Keratinocyte (primary cell): ENCODE data around the gene NALCN. TPM values are rescaled to one million over a fixed set of nuclear protein-coding genes. Genes with fewer than 3 reads are reported as not detected.

Source experiments
- DNase-seq: peaks from one replicate; pipeline ENCODE4 v3.0.0-alpha.2; 2011; ENCODE audit warnings: low read depth, missing footprints, low spot score
- FAIRE-seq: peaks from 2 replicates; lab custom pipeline; 2011; peaks lifted over from hg19 to GRCh38; lab: Jason Lieb, UNC
- H2AFZ ChIP-seq: 2 replicates; pipeline ENCODE4 v1.6.0; 2012; ENCODE audit warnings: low read length, control low read depth, inconsistent platforms; ENCODE audit not compliant: control insufficient read depth
- H3K27ac ChIP-seq: 2 replicates; pipeline ENCODE4 v1.5.1; 2011; ENCODE audit warnings: low read length; ENCODE audit not compliant: control insufficient read depth, insufficient read depth
- H3K27me3 ChIP-seq: 3 replicates; pipeline ENCODE4 v1.6.0; 2011; ENCODE audit warnings: low read length; ENCODE audit not compliant: control insufficient read depth, insufficient read depth; ENCODE audit errors: extremely low read depth
- H3K36me3 ChIP-seq, 2 experiments: 2 replicates in 1 of 2; 3 replicates in 1 of 2; pipeline ENCODE4 v1.5.1; 2011; ENCODE audit warnings: low read length in 2 of 2, mild to moderate bottlenecking in 1 of 2; ENCODE audit not compliant: control insufficient read depth in 2 of 2, insufficient read depth in 2 of 2; ENCODE audit errors: extremely low read depth in 1 of 2
- H3K4me1 ChIP-seq: 3 replicates; pipeline ENCODE4 v1.5.1; 2011; ENCODE audit warnings: low read length; ENCODE audit not compliant: control insufficient read depth, insufficient read depth; ENCODE audit errors: extremely low read depth
- H3K4me2 ChIP-seq: 3 replicates; pipeline ENCODE4 v1.6.0; 2011; ENCODE audit warnings: low read depth, low read length; ENCODE audit not compliant: control insufficient read depth, insufficient read depth; ENCODE audit errors: extremely low read depth
- H3K4me3 ChIP-seq, 3 experiments: fragments of 200-600 bp in 1 of 3; sonication (generic) in 1 of 3; 2 replicates in 2 of 3; 3 replicates in 1 of 3; pipeline ENCODE4 v1.5.1; 2011 to 2016; ENCODE audit warnings: low read length in 3 of 3, mild to moderate bottlenecking in 3 of 3, control low read depth in 2 of 3, inconsistent platforms in 1 of 3, low read depth in 1 of 3, mixed read lengths in 1 of 3, mixed run types in 1 of 3, moderate library complexity in 1 of 3; ENCODE audit not compliant: control insufficient read depth in 2 of 3, insufficient read depth in 2 of 3; ENCODE audit errors: extremely low read depth in 1 of 3
- H3K79me2 ChIP-seq: 2 replicates; pipeline ENCODE4 v1.6.0; 2012; ENCODE audit warnings: low read length; ENCODE audit not compliant: control insufficient read depth, insufficient read depth
- H3K9ac ChIP-seq: 3 replicates; pipeline ENCODE4 v1.6.0; 2011; ENCODE audit warnings: low read length; ENCODE audit not compliant: control insufficient read depth, insufficient read depth; ENCODE audit errors: extremely low read depth
- H3K9me1 ChIP-seq: 3 replicates; pipeline ENCODE4 v1.6.0; 2011; ENCODE audit warnings: low read length; ENCODE audit not compliant: control insufficient read depth, insufficient read depth; ENCODE audit errors: extremely low read depth
- H3K9me3 ChIP-seq: 2 replicates; pipeline ENCODE4 v1.5.1; 2012; ENCODE audit warnings: low read depth, low read length; ENCODE audit not compliant: control insufficient read depth
- H4K20me1 ChIP-seq: 3 replicates; pipeline ENCODE4 v1.6.0; 2011; ENCODE audit warnings: low read length; ENCODE audit not compliant: control insufficient read depth, insufficient read depth; ENCODE audit errors: extremely low read depth
- EZH2 ChIP-seq: IDR thresholded peaks from one replicate; pipeline ENCODE4 v1.6.1; 2012; ENCODE audit warnings: inconsistent platforms, mild to moderate bottlenecking, low read length, moderate library complexity
- dilution Hi-C: fragments of 300-500 bp; cut with MboI; formaldehyde crosslinking; loops from one replicate; pipeline ENCODE4 v1.7.0; 2020; ENCODE audit warnings: low sequenced_read_pairs; ENCODE audit not compliant: extremely low pct_ligation_motif_present
- polyA plus RNA-seq, 5 experiments: library from polyadenylated mRNA; depleted of rRNA in 3 of 5; stranded (reverse) in 3 of 5; stranded (forward) in 1 of 5; unstranded in 1 of 5; fragments of >200 nt; gene quantifications; 1 replicate in 1 of 5; 2 replicates in 3 of 5; 3 replicates in 1 of 5; pipeline versions ENCODE4 v1.2.1 to v1.2.3, GENCODE V29; 2011 to 2012; ENCODE audit warnings: missing spikeins in 2 of 5, low read depth in 1 of 5, low replicate concordance in 1 of 5
- TF ChIP-seq, protein P1 (sequence below), 3 experiments: IDR thresholded peaks in 1 of 3; conservative IDR thresholded peaks in 1 of 3; optimal IDR thresholded peaks in 1 of 3; 2 replicates in 2 of 3; 3 replicates in 1 of 3; pipeline versions ENCODE3 to v1.5.1; 2011; ENCODE audit warnings: low read length in 3 of 3, mild to moderate bottlenecking in 3 of 3, moderate library complexity in 2 of 3, control low read depth in 1 of 3, inconsistent platforms in 1 of 3; ENCODE audit not compliant: insufficient read depth in 2 of 3; ENCODE audit errors: extremely low read depth in 1 of 3

Gene NALCN
- polyA plus RNA-seq, 1 donor (not counting 4 experiments of a cell fraction or from before 2014, with no cell fraction given), result 0.16 TPM

DNA sequence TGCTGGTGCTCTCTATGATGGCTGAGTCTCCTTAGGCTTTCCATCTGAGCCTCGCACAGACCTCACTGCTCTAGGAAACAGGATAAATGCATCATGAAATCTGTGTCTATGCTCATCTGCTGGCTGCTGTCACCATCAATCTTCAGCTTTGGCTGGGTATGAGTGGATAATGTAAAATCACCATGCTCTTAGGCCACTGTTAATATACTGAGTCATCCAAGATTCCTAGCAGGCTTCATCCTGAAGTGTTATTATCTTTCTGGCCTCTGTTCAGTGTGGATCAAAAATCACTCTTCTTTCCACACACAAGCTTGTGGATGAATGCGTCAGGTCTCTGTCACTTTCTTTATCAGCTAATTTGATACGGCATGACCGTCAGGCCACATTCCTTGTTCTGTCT lies 317.4 kb downstream of the NALCN start:
- DNase-seq, result no peak
- H3K4me1 ChIP-seq, result no peaks in the 10 kb centered on the region
- H4K20me1 ChIP-seq, result no peaks in the 10 kb centered on the region
- no peaks in the 10 kb centered on the region for H3K79me2 ChIP-seq
- H3K27me3 ChIP-seq, result no peaks in the 10 kb centered on the region
- H3K9me1 ChIP-seq, result no peaks in the 10 kb centered on the region
- no peak for TF ChIP-seq EZH2
- TF ChIP-seq, protein P1, sequence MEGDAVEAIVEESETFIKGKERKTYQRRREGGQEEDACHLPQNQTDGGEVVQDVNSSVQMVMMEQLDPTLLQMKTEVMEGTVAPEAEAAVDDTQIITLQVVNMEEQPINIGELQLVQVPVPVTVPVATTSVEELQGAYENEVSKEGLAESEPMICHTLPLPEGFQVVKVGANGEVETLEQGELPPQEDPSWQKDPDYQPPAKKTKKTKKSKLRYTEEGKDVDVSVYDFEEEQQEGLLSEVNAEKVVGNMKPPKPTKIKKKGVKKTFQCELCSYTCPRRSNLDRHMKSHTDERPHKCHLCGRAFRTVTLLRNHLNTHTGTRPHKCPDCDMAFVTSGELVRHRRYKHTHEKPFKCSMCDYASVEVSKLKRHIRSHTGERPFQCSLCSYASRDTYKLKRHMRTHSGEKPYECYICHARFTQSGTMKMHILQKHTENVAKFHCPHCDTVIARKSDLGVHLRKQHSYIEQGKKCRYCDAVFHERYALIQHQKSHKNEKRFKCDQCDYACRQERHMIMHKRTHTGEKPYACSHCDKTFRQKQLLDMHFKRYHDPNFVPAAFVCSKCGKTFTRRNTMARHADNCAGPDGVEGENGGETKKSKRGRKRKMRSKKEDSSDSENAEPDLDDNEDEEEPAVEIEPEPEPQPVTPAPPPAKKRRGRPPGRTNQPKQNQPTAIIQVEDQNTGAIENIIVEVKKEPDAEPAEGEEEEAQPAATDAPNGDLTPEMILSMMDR (optimal IDR thresholded peaks at IDR 0.05 in 1 of 3, IDR thresholded peaks at IDR 0.05 in 1 of 3, conservative IDR thresholded peaks at IDR 0.05 in 1 of 3; ENCODE audit: extremely low read depth in 1 of 3, insufficient read depth in 2 of 3, low read length in 3 of 3), result no peak
- H3K4me2 ChIP-seq, result no peak overlapping the region
- no peak overlapping the region for H2AFZ ChIP-seq
- H3K4me3 ChIP-seq, result no peak overlapping the region
- no peaks in the 10 kb centered on the region for H3K36me3 ChIP-seq
- H3K27ac ChIP-seq, result no peak overlapping the region
- no peaks in the 10 kb centered on the region for H3K9me3 ChIP-seq
- dilution Hi-C loops, result no loop called here
- H3K9ac ChIP-seq, result no peak overlapping the region
- no peak for FAIRE-seq

DNA sequence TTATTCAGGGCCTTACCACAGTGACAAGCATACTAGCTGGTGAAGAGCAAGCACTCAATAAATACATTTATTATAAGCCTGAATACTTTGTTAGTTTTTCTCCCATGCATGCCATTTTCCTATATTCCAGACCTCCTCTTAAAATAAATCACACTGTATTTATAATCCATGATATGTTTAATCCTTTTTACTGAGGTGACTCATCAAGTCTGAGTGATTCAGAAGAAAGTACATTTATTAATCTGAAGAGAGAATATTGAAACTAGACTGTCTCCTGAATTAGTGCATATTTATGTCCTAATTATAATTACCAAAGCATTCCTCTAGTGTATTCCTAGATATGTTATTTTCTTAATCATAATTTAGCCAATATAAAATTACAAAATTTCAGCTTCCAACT lies 323.3 kb downstream of the NALCN start:
- H3K27me3 ChIP-seq, result no peaks in the 10 kb centered on the region
- FAIRE-seq (no peak), DNase-seq (no peak)
- no peaks in the 10 kb centered on the region for H3K9me3 ChIP-seq
- TF ChIP-seq, protein P1 (optimal IDR thresholded peaks at IDR 0.05 in 1 of 3, IDR thresholded peaks at IDR 0.05 in 1 of 3, conservative IDR thresholded peaks at IDR 0.05 in 1 of 3; ENCODE audit: extremely low read depth in 1 of 3, insufficient read depth in 2 of 3, low read length in 3 of 3), result no peak
- TF ChIP-seq EZH2, result no peak
- no peaks in the 10 kb centered on the region for H3K4me1 ChIP-seq
- H3K79me2 ChIP-seq, result no peaks in the 10 kb centered on the region
- H3K9me1 ChIP-seq, result no peaks in the 10 kb centered on the region
- no peak overlapping the region for H3K4me3 ChIP-seq
- H3K27ac ChIP-seq, result no peak overlapping the region
- H2AFZ ChIP-seq, result no peak overlapping the region
- dilution Hi-C loops, result no loop called here
- no peak overlapping the region for H3K4me2 ChIP-seq
- H3K9ac ChIP-seq, result no peak overlapping the region
- H4K20me1 ChIP-seq, result no peaks in the 10 kb centered on the region
- H3K36me3 ChIP-seq, result no peaks in the 10 kb centered on the region
